ENCODE results near the gene TOMM34. TPM values are rescaled to one million over a fixed set of nuclear protein-coding genes. Genes with fewer than 3 reads are reported as not detected.

TOMM34 gene
- total RNA-seq, 4 donors from 2014 or later: 11.4 to 19.5 (median 16.7) TPM

- H3K27me3 ChIP-seq: no peaks in the 10 kb centered on the region
- WGBS, 2 donors: 53 to 56% methylated on average over 4 of the region's 4 CpGs
- TF ChIP-seq POLR2A (IDR thresholded peaks at IDR 0.05): no peak
- TF ChIP-seq, protein P1, sequence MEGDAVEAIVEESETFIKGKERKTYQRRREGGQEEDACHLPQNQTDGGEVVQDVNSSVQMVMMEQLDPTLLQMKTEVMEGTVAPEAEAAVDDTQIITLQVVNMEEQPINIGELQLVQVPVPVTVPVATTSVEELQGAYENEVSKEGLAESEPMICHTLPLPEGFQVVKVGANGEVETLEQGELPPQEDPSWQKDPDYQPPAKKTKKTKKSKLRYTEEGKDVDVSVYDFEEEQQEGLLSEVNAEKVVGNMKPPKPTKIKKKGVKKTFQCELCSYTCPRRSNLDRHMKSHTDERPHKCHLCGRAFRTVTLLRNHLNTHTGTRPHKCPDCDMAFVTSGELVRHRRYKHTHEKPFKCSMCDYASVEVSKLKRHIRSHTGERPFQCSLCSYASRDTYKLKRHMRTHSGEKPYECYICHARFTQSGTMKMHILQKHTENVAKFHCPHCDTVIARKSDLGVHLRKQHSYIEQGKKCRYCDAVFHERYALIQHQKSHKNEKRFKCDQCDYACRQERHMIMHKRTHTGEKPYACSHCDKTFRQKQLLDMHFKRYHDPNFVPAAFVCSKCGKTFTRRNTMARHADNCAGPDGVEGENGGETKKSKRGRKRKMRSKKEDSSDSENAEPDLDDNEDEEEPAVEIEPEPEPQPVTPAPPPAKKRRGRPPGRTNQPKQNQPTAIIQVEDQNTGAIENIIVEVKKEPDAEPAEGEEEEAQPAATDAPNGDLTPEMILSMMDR (IDR thresholded peaks at IDR 0.05): no peak
- intact Hi-C loops (cut with DNase I): no loop called here
- H3K27ac ChIP-seq: no peak overlapping the region
- no peaks in the 10 kb centered on the region for H3K4me1 ChIP-seq
- H3K36me3 ChIP-seq: peaks cover 0 to 18% (median 0%) of the 10 kb centered on the region in 3 donors
- no peaks in the 10 kb centered on the region for H3K9me3 ChIP-seq
- DNase-seq: no peak
- no peak overlapping the region for H3K4me3 ChIP-seq
These were observed 35.7 kb downstream of the TOMM34 start for GRCh38 chr20:44924541-44924940.

GRCh38 chr20:44921447-44921846 is 38.8 kb downstream of the TOMM34 start:
- Histone ChIP-seq H3K36me3 (peaks cover 0 to 29% (median 0%) of the 10 kb centered on the region in 3 donors), H3K4me1 (no peaks in the 10 kb centered on the region), H3K27me3 (no peaks in the 10 kb centered on the region), H3K4me3 (no peak overlapping the region), H3K27ac (no peak overlapping the region), H3K9me3 (no peaks in the 10 kb centered on the region)
- 95 to 100% methylated on average over 2 to 13 of the region's 14 CpGs for WGBS, 2 donors
- TF ChIP-seq POLR2A (IDR thresholded peaks at IDR 0.05): no peak
- TF ChIP-seq, protein P1 (IDR thresholded peaks at IDR 0.05): no peak
- intact Hi-C loops (cut with DNase I): no loop called here
- DNase-seq: no peak

DNA sequence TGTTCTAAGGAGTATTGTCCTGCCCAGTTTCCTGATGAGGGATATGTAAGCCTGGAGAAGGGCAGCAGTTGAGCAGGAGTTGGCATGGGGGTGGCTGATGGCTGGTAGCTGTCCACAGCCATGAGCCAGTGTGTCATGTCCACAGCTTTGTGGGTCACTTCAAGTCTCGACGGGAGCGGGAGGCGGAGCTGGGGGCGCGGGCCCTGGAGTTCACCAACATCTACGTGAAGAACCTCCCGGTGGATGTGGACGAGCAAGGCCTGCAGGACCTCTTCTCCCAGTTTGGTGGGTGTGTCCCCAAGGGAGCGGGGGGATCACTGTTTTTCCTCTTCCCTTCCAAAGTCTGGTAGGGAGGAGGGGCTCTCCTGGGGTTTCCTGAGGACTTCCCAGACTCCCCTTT is 41.4 kb downstream of the TOMM34 start:
- H3K27me3 ChIP-seq: no peaks in the 10 kb centered on the region
- H3K36me3 ChIP-seq: peaks cover 0 to 25% (median 0%) of the 10 kb centered on the region in 3 donors
- no peak overlapping the region for H3K27ac ChIP-seq
- 93% methylated on average over 3 of the region's 10 CpGs; no CpG with 5 or more reads in 1 of the 2 donors for WGBS, 2 donors
- H3K9me3 ChIP-seq: no peaks in the 10 kb centered on the region
- intact Hi-C loops (cut with DNase I): no loop called here
- H3K4me3 ChIP-seq: no peak overlapping the region
- no peaks in the 10 kb centered on the region for H3K4me1 ChIP-seq
- TF ChIP-seq POLR2A (IDR thresholded peaks at IDR 0.05): no peak
- TF ChIP-seq, protein P1 (IDR thresholded peaks at IDR 0.05): no peak
- no peak for DNase-seq

DNA sequence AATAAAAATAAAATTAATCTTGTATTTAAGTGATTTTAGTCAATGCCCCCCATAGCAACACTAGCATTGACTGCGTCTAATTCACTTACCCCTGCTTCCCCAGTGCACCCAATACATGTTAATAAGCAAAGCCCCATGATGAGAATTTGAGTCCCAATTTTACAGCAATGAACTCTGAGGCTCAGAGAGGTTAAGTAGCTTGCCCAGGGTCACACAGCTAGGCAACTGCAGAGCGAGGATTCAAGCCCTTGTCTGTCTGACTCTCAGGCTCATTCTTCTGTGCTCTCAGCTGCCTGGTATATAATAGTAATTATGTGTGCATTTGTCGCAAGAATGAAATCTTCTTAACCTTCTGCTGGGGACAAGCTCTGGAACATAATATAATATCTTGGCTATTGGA is 41.9 kb downstream of the TOMM34 start:
- H3K4me1 ChIP-seq: no peaks in the 10 kb centered on the region
- DNase-seq: no peak
- H3K27me3 ChIP-seq: no peaks in the 10 kb centered on the region
- 97 to 98% methylated on average over 3 of the region's 3 CpGs for WGBS, 2 donors
- no peaks in the 10 kb centered on the region for H3K9me3 ChIP-seq
- H3K36me3 ChIP-seq: peaks cover 0 to 27% (median 0%) of the 10 kb centered on the region in 3 donors
- no peak overlapping the region for H3K27ac ChIP-seq
- intact Hi-C loops (cut with DNase I): no loop called here
- TF ChIP-seq, protein P1 (IDR thresholded peaks at IDR 0.05): no peak
- no peak for TF ChIP-seq POLR2A (IDR thresholded peaks at IDR 0.05)
- H3K4me3 ChIP-seq: no peak overlapping the region

DNA sequence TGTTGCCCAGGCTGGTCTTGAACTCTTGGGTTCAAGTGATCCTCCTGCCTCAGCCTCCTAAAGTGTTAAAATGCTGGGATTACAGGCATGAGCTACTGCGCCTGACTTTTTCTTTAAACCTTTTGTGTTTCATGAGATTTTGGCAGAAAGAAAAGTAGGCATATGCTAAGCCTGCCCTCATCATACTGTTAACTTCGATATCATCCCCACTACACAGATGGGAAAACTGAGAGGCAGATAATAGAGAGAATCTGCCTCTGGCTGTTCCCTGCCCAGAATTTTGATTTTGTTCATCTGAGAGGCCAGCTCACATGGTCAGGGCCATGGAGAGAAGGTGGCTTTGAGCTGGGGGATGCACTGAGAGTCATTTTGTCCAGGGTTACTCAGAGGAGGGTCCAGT is 42.8 kb downstream of the TOMM34 start:
- Histone ChIP-seq H3K9me3 (no peaks in the 10 kb centered on the region), H3K27ac (no peak overlapping the region), H3K4me3 (no peak overlapping the region), H3K27me3 (no peaks in the 10 kb centered on the region), H3K4me1 (no peaks in the 10 kb centered on the region), H3K36me3 (peaks cover 0 to 36% (median 0%) of the 10 kb centered on the region in 3 donors)
- no peak for TF ChIP-seq POLR2A (IDR thresholded peaks at IDR 0.05)
- TF ChIP-seq, protein P1 (IDR thresholded peaks at IDR 0.05): no peak
- intact Hi-C loops (cut with DNase I): no loop called here
- no peak for DNase-seq
- WGBS, 2 donors: 91 to 95% methylated on average over 1 to 2 of the region's 2 CpGs
